GM23338 (cell line): ENCODE measurements around the gene TMEM201. TPM values are rescaled to one million over a fixed set of nuclear protein-coding genes. Genes with fewer than 3 reads are reported as not detected.

Experiments
- ATAC-seq: fragments of 200-7000 bp; cut with Tn5 transposase; 3 replicates; pipeline ENCODE4 v1.9.1; 2020
- DNase-seq: peaks from one replicate; pipeline ENCODE4 v3.0.0-alpha.2; 2015; ENCODE audit warnings: low spot score
- H2AFZ ChIP-seq: fragments of 200-600 bp; sonication (generic); 2 replicates; pipeline ENCODE4 v1.8.0; 2016; ENCODE audit warnings: antibody characterized with exemption, mild to moderate bottlenecking, moderate library complexity
- H3F3A ChIP-seq: fragments of 200-600 bp; sonication (generic); replicated peaks from 2 replicates; pipeline ENCODE4 v1.8.0; 2017; ENCODE audit warnings: antibody characterized with exemption, mixed run types, low read depth
- H3K27ac ChIP-seq: fragments of 200-600 bp; sonication (generic); 2 replicates; pipeline ENCODE4 v1.6.1; 2016; ENCODE audit warnings: low read depth
- H3K27me3 ChIP-seq: fragments of 200-600 bp; sonication (generic); 2 replicates; pipeline ENCODE4 v1.8.0; 2016; ENCODE audit warnings: mild to moderate bottlenecking, mixed run types, moderate library complexity; ENCODE audit not compliant: insufficient read depth
- H3K36me3 ChIP-seq: fragments of 200-600 bp; sonication (generic); 2 replicates; pipeline ENCODE4 v1.8.0; 2016; ENCODE audit warnings: mild to moderate bottlenecking; ENCODE audit not compliant: insufficient read depth
- H3K4me1 ChIP-seq: fragments of 200-600 bp; sonication (generic); 2 replicates; pipeline ENCODE4 v1.8.0; 2016; ENCODE audit warnings: mild to moderate bottlenecking, moderate library complexity; ENCODE audit not compliant: insufficient read depth
- H3K4me2 ChIP-seq: fragments of 200-600 bp; sonication (generic); 2 replicates; pipeline ENCODE4 v1.7.1; 2017; ENCODE audit warnings: mixed run types
- H3K4me3 ChIP-seq: fragments of 200-600 bp; sonication (generic); 2 replicates; pipeline ENCODE4 v1.6.1; 2016; ENCODE audit warnings: mixed run types
- H3K79me2 ChIP-seq: fragments of 200-600 bp; sonication (generic); replicated peaks from 2 replicates; pipeline ENCODE4 v1.8.0; 2017; ENCODE audit warnings: mild to moderate bottlenecking; ENCODE audit not compliant: insufficient read depth
- H3K9me2 ChIP-seq: fragments of 200-600 bp; sonication (generic); 2 replicates; pipeline ENCODE4 v1.8.0; 2017; ENCODE audit not compliant: insufficient read depth
- H4K20me1 ChIP-seq: fragments of 200-600 bp; sonication (generic); replicated peaks from 2 replicates; pipeline ENCODE4 v1.8.0; 2017; ENCODE audit warnings: mild to moderate bottlenecking; ENCODE audit not compliant: insufficient read depth
- H3K27ac Mint-ChIP-seq: 2 replicates; pipeline ENCODE4 v1.8.0; 2020; ENCODE audit warnings: inconsistent platforms, mild to moderate bottlenecking, moderate library complexity, mixed read lengths
- H3K27me3 Mint-ChIP-seq: 3 replicates; pipeline ENCODE4 v1.8.0; 2022; ENCODE audit warnings: low read depth, mild to moderate bottlenecking, moderate library complexity, mixed read lengths, inconsistent platforms; ENCODE audit not compliant: insufficient read depth, poor library complexity
- H3K36me3 Mint-ChIP-seq: 3 replicates; pipeline ENCODE4 v1.8.0; 2021; ENCODE audit warnings: low read depth, mild to moderate bottlenecking, inconsistent platforms, moderate library complexity, mixed read lengths
- H3K4me1 Mint-ChIP-seq: 3 replicates; pipeline ENCODE4 v1.8.0; 2020; ENCODE audit warnings: mild to moderate bottlenecking, inconsistent platforms, mixed read lengths
- H3K4me3 Mint-ChIP-seq: 3 replicates; pipeline ENCODE4 v1.8.0; 2021; ENCODE audit warnings: moderate library complexity, mild to moderate bottlenecking, inconsistent platforms, mixed read lengths
- H3K9me3 Mint-ChIP-seq: 3 replicates; pipeline ENCODE4 v1.8.0; 2020; ENCODE audit warnings: moderate library complexity, mild to moderate bottlenecking, inconsistent platforms, mixed read lengths
- CREB1 ChIP-seq: fragments of 250-450 bp; sonication (Bioruptor Pico); IDR thresholded peaks from 2 replicates; pipeline ENCODE4 v1.5.0; 2020; ENCODE audit warnings: low read depth, mild to moderate bottlenecking, moderate library complexity
- CTCF ChIP-seq, 2 experiments: fragments of 200-600 bp in 1 of 2; sonication (generic) in 1 of 2; conservative IDR thresholded peaks; 2 replicates each; pipeline versions ENCODE4 v1.5.1 to v1.6.1; 2016 to 2017; ENCODE audit warnings: antibody characterized with exemption in 2 of 2, low read depth in 2 of 2, mild to moderate bottlenecking in 2 of 2, moderate library complexity in 1 of 2
- EZH2 ChIP-seq: fragments of 200-600 bp; sonication (generic); IDR thresholded peaks from one replicate; pipeline ENCODE4 v1.8.0; 2017; ENCODE audit warnings: antibody characterized with exemption, mild to moderate bottlenecking, low read depth; ENCODE audit not compliant: unreplicated experiment
- STAT1 ChIP-seq: IDR thresholded peaks from one replicate; pipeline ENCODE4 v1.6.1; 2016; ENCODE audit warnings: antibody characterized with exemption; ENCODE audit not compliant: unreplicated experiment
- ZNF331 ChIP-seq: fragments of 250-450 bp; sonication (Bioruptor Pico); IDR thresholded peaks from 2 replicates; pipeline ENCODE4 v1.5.0; 2020; ENCODE audit warnings: low read depth, mild to moderate bottlenecking, moderate library complexity
- polyA plus RNA-seq: library from polyadenylated mRNA; unstranded; fragments of >200 nt; fragmentation: Nextera tagmentation; extraction: Ambion mirVana; gene quantifications from 2 replicates; pipeline ENCODE4 v1.2.1, GENCODE V29; 2016
- total RNA-seq: library from RNA; depleted of rRNA; stranded (reverse); fragments of >200 nt; shearing (Covaris generic); gene quantifications from 2 replicates; pipeline ENCODE4 v1.2.3, GENCODE V29; 2014
- TF ChIP-seq, protein P1 (sequence below): IDR thresholded peaks from one replicate; pipeline ENCODE4 v1.6.1; 2018; ENCODE audit warnings: antibody characterized with exemption; ENCODE audit not compliant: unreplicated experiment
- TF ChIP-seq, protein P2 (sequence below): fragments of 250-450 bp; sonication (Bioruptor Pico); IDR thresholded peaks from 2 replicates; pipeline ENCODE4 v1.5.0; 2020; ENCODE audit warnings: mild to moderate bottlenecking, moderate library complexity

Gene TMEM201
- total and polyA plus RNA-seq, 2 experiments from 2014 or later, result 11.6 to 27.2 TPM

- ATAC-seq, result no peak
- H3K4me3 ChIP-seq, result no peak overlapping the region
- no peak for TF ChIP-seq ZNF331 (CRISPR knock-in tag)
- no peak for TF ChIP-seq CREB1 (CRISPR knock-in tag)
- TF ChIP-seq STAT1, result no peak
- TF ChIP-seq, protein P1, sequence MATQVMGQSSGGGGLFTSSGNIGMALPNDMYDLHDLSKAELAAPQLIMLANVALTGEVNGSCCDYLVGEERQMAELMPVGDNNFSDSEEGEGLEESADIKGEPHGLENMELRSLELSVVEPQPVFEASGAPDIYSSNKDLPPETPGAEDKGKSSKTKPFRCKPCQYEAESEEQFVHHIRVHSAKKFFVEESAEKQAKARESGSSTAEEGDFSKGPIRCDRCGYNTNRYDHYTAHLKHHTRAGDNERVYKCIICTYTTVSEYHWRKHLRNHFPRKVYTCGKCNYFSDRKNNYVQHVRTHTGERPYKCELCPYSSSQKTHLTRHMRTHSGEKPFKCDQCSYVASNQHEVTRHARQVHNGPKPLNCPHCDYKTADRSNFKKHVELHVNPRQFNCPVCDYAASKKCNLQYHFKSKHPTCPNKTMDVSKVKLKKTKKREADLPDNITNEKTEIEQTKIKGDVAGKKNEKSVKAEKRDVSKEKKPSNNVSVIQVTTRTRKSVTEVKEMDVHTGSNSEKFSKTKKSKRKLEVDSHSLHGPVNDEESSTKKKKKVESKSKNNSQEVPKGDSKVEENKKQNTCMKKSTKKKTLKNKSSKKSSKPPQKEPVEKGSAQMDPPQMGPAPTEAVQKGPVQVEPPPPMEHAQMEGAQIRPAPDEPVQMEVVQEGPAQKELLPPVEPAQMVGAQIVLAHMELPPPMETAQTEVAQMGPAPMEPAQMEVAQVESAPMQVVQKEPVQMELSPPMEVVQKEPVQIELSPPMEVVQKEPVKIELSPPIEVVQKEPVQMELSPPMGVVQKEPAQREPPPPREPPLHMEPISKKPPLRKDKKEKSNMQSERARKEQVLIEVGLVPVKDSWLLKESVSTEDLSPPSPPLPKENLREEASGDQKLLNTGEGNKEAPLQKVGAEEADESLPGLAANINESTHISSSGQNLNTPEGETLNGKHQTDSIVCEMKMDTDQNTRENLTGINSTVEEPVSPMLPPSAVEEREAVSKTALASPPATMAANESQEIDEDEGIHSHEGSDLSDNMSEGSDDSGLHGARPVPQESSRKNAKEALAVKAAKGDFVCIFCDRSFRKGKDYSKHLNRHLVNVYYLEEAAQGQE, result no peak
- TF ChIP-seq CTCF (conservative IDR thresholded peaks at IDR 0.05; ENCODE audit: low read depth in 2 of 2), result no peak
- TF ChIP-seq, protein P2, sequence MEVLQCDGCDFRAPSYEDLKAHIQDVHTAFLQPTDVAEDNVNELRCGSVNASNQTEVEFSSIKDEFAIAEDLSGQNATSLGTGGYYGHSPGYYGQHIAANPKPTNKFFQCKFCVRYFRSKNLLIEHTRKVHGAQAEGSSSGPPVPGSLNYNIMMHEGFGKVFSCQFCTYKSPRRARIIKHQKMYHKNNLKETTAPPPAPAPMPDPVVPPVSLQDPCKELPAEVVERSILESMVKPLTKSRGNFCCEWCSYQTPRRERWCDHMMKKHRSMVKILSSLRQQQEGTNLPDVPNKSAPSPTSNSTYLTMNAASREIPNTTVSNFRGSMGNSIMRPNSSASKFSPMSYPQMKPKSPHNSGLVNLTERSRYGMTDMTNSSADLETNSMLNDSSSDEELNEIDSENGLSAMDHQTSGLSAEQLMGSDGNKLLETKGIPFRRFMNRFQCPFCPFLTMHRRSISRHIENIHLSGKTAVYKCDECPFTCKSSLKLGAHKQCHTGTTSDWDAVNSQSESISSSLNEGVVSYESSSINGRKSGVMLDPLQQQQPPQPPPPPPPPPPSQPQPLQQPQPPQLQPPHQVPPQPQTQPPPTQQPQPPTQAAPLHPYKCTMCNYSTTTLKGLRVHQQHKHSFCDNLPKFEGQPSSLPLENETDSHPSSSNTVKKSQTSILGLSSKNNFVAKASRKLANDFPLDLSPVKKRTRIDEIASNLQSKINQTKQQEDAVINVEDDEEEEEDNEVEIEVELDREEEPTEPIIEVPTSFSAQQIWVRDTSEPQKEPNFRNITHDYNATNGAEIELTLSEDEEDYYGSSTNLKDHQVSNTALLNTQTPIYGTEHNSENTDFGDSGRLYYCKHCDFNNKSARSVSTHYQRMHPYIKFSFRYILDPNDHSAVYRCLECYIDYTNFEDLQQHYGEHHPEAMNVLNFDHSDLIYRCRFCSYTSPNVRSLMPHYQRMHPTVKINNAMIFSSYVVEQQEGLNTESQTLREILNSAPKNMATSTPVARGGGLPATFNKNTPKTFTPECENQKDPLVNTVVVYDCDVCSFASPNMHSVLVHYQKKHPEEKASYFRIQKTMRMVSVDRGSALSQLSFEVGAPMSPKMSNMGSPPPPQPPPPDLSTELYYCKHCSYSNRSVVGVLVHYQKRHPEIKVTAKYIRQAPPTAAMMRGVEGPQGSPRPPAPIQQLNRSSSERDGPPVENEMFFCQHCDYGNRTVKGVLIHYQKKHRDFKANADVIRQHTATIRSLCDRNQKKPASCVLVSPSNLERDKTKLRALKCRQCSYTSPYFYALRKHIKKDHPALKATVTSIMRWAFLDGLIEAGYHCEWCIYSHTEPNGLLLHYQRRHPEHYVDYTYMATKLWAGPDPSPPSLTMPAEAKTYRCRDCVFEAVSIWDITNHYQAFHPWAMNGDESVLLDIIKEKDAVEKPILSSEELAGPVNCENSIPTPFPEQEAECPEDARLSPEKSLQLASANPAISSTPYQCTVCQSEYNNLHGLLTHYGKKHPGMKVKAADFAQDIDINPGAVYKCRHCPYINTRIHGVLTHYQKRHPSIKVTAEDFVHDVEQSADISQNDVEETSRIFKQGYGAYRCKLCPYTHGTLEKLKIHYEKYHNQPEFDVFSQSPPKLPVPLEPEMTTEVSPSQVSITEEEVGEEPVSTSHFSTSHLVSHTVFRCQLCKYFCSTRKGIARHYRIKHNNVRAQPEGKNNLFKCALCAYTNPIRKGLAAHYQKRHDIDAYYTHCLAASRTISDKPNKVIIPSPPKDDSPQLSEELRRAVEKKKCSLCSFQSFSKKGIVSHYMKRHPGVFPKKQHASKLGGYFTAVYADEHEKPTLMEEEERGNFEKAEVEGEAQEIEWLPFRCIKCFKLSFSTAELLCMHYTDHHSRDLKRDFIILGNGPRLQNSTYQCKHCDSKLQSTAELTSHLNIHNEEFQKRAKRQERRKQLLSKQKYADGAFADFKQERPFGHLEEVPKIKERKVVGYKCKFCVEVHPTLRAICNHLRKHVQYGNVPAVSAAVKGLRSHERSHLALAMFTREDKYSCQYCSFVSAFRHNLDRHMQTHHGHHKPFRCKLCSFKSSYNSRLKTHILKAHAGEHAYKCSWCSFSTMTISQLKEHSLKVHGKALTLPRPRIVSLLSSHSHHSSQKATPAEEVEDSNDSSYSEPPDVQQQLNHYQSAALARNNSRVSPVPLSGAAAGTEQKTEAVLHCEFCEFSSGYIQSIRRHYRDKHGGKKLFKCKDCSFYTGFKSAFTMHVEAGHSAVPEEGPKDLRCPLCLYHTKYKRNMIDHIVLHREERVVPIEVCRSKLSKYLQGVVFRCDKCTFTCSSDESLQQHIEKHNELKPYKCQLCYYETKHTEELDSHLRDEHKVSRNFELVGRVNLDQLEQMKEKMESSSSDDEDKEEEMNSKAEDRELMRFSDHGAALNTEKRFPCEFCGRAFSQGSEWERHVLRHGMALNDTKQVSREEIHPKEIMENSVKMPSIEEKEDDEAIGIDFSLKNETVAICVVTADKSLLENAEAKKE (CRISPR knock-in tag), result no peak
- TF ChIP-seq EZH2, result no peak
Measured at GRCh38 chr1:9603307-9603706, 14.6 kb downstream of the TMEM201 start.

More at GRCh38 chr1:9603307-9603706, 14.6 kb downstream of the TMEM201 start:
- no peak overlapping the region for H3K4me3 Mint-ChIP-seq
- H2AFZ ChIP-seq, result no peak overlapping the region
- no peaks in the 10 kb centered on the region for H3F3A ChIP-seq
- no peaks in the 10 kb centered on the region for H3K9me2 ChIP-seq
- H3K4me1 ChIP-seq, result no peaks in the 10 kb centered on the region
- no peak for DNase-seq
- no peaks in the 10 kb centered on the region for H3K27me3 ChIP-seq
- H3K36me3 Mint-ChIP-seq, result peaks cover 25% of the 10 kb centered on the region
- no peak overlapping the region for H3K27ac ChIP-seq
- H3K27ac Mint-ChIP-seq, result no peak overlapping the region
- H3K79me2 ChIP-seq, result no peaks in the 10 kb centered on the region
- H3K27me3 Mint-ChIP-seq, result peaks cover 7% of the 10 kb centered on the region
- no peaks in the 10 kb centered on the region; the same call in 2 of the 3 replicates for H3K9me3 Mint-ChIP-seq
- peaks cover 4% of the 10 kb centered on the region; the same call in 1 of the 2 replicates for H4K20me1 ChIP-seq
- H3K4me1 Mint-ChIP-seq, result 0 out of 3 replicates have a peak, but pooled peaks cover 2% of the 10 kb centered on the region
- no peak overlapping the region for H3K4me2 ChIP-seq
- peaks cover 10% of the 10 kb centered on the region; the same call in 1 of the 2 replicates for H3K36me3 ChIP-seq
